Astrocyte (in vitro differentiated cells and primary cell): Measurements from ENCODE around the gene AIP. TPM values are rescaled to one million over a fixed set of nuclear protein-coding genes. Genes with fewer than 3 reads are reported as not detected.

ENCODE experiments used
- DNase-seq: peaks from one replicate; pipeline ENCODE4 v3.0.0-alpha.2; 2010; ENCODE audit warnings: low read depth
- FAIRE-seq: peaks from 2 replicates; lab custom pipeline; 2011; peaks lifted over from hg19 to GRCh38; lab: Jason Lieb, UNC
- H2AFZ ChIP-seq: 2 replicates; pipeline ENCODE4 v1.6.0; 2012; ENCODE audit warnings: low read depth, low read length, inconsistent platforms
- H3K27ac ChIP-seq: 2 replicates; pipeline ENCODE4 v1.5.1; 2011; ENCODE audit warnings: low read depth, low read length, inconsistent platforms
- H3K27me3 ChIP-seq: 2 replicates; pipeline ENCODE4 v1.6.0; 2011; ENCODE audit warnings: low read length, inconsistent platforms; ENCODE audit not compliant: insufficient read depth
- H3K36me3 ChIP-seq: 2 replicates; pipeline ENCODE4 v1.5.1; 2011; ENCODE audit warnings: low read length, inconsistent platforms; ENCODE audit not compliant: insufficient read depth
- H3K4me1 ChIP-seq: 2 replicates; pipeline ENCODE4 v1.5.1; 2011; ENCODE audit warnings: low read length, inconsistent platforms; ENCODE audit not compliant: insufficient read depth
- H3K4me2 ChIP-seq: 2 replicates; pipeline ENCODE4 v1.6.0; 2012; ENCODE audit warnings: low read length, inconsistent platforms
- H3K4me3 ChIP-seq: 2 replicates; pipeline ENCODE4 v1.5.1; 2011; ENCODE audit warnings: low read depth, mild to moderate bottlenecking, low read length, inconsistent platforms; ENCODE audit not compliant: insufficient read depth
- H3K79me2 ChIP-seq: 2 replicates; pipeline ENCODE4 v1.6.0; 2012; ENCODE audit warnings: mild to moderate bottlenecking, low read length, inconsistent platforms; ENCODE audit not compliant: insufficient read depth
- H3K9ac ChIP-seq: 2 replicates; pipeline ENCODE4 v1.6.0; 2012; ENCODE audit warnings: mild to moderate bottlenecking, low read length, inconsistent platforms
- H3K9me3 ChIP-seq: 2 replicates; pipeline ENCODE4 v1.5.1; 2012; ENCODE audit warnings: low read depth, mild to moderate bottlenecking, low read length, inconsistent platforms; ENCODE audit not compliant: insufficient read depth
- H4K20me1 ChIP-seq: 2 replicates; pipeline ENCODE4 v1.6.0; 2012; ENCODE audit warnings: low read length, inconsistent platforms; ENCODE audit not compliant: insufficient read depth
- H3K27ac Mint-ChIP-seq: one replicate; pipeline ENCODE4 v1.8.0; 2021; ENCODE audit warnings: mild to moderate bottlenecking, mixed read lengths; ENCODE audit not compliant: unreplicated experiment
- H3K27me3 Mint-ChIP-seq: one replicate; pipeline ENCODE4 v1.8.0; 2021; ENCODE audit warnings: low read depth, mixed read lengths; ENCODE audit not compliant: unreplicated experiment
- H3K36me3 Mint-ChIP-seq: one replicate; pipeline ENCODE4 v1.8.0; 2021; ENCODE audit warnings: low read depth, mixed read lengths; ENCODE audit not compliant: unreplicated experiment
- H3K4me1 Mint-ChIP-seq: one replicate; pipeline ENCODE4 v1.8.0; 2021; ENCODE audit warnings: low read depth, mixed read lengths; ENCODE audit not compliant: unreplicated experiment
- H3K4me3 Mint-ChIP-seq: one replicate; pipeline ENCODE4 v1.8.0; 2021; ENCODE audit warnings: mild to moderate bottlenecking, moderate library complexity, mixed read lengths; ENCODE audit not compliant: unreplicated experiment
- H3K9me3 Mint-ChIP-seq: one replicate; pipeline ENCODE4 v1.8.0; 2021; ENCODE audit warnings: mild to moderate bottlenecking, mixed read lengths; ENCODE audit not compliant: unreplicated experiment
- CTCF ChIP-seq: IDR thresholded peaks from 2 replicates; pipeline ENCODE4 v1.5.1; 2011; ENCODE audit warnings: low read depth, mild to moderate bottlenecking, inconsistent platforms, low read length, moderate library complexity; ENCODE audit not compliant: insufficient read depth
- EZH2 ChIP-seq: IDR thresholded peaks from 2 replicates; pipeline ENCODE4 v1.6.1; 2012; ENCODE audit warnings: mild to moderate bottlenecking, low read length, inconsistent platforms; ENCODE audit not compliant: insufficient read depth
- total RNA-seq: library from RNA; stranded (reverse); gene quantifications from 2 replicates; pipeline ENCODE4 v1.2.1, GENCODE V29; 2021

The AIP gene
- total RNA-seq, 1 donor from 2014 or later: 43.6 TPM

- Histone ChIP-seq H3K27ac (no peak overlapping the region), H3K9ac (no peak overlapping the region), H3K27me3 (no peaks in the 10 kb centered on the region), H3K4me2 (peak overlapping the region; percentile 97), H3K9me3 (no peaks in the 10 kb centered on the region), H3K79me2 (peaks cover 15% of the 10 kb centered on the region), H3K36me3 (no peaks in the 10 kb centered on the region), H2AFZ (no peak overlapping the region), H4K20me1 (peaks cover 20% of the 10 kb centered on the region), H3K4me3 (no peak overlapping the region), H3K4me1 (peaks cover 17% of the 10 kb centered on the region)
- TF ChIP-seq EZH2 (no peak), CTCF (no peak)
- DNase-seq (no peak), FAIRE-seq (no peak)
- Mint-ChIP-seq H3K4me3 (peak overlapping the region; percentile 94), H3K4me1 (peaks cover 11% of the 10 kb centered on the region), H3K27me3 (peaks cover 4% of the 10 kb centered on the region), H3K27ac (no peak overlapping the region), H3K36me3 (peaks cover 1% of the 10 kb centered on the region), H3K9me3 (no peaks in the 10 kb centered on the region)
Measured at GRCh38 chr11:67441731-67442351, 41.0 kb upstream of the AIP start.

- TF ChIP-seq CTCF (no peak), EZH2 (no peak)
- FAIRE-seq (no peak), DNase-seq (no peak)
- Histone ChIP-seq H3K4me2 (peak overlapping the region; percentile 97), H2AFZ (peak overlapping the region; percentile 18), H4K20me1 (peaks cover 20% of the 10 kb centered on the region), H3K4me1 (peaks cover 12% of the 10 kb centered on the region), H3K9me3 (no peaks in the 10 kb centered on the region), H3K79me2 (peaks cover 15% of the 10 kb centered on the region), H3K27ac (peak overlapping the region; percentile 33), H3K4me3 (peak overlapping the region; percentile 80), H3K27me3 (no peaks in the 10 kb centered on the region), H3K36me3 (no peaks in the 10 kb centered on the region), H3K9ac (peak overlapping the region; percentile 88)
- no peaks in the 10 kb centered on the region for H3K9me3 Mint-ChIP-seq
- peaks cover 1% of the 10 kb centered on the region for H3K36me3 Mint-ChIP-seq
- peaks cover 4% of the 10 kb centered on the region for H3K27me3 Mint-ChIP-seq
- peak overlapping the region; percentile 94 for H3K4me3 Mint-ChIP-seq
- peaks cover 9% of the 10 kb centered on the region for H3K4me1 Mint-ChIP-seq
- peak overlapping the region; percentile 87 for H3K27ac Mint-ChIP-seq
Measured at GRCh38 chr11:67442504-67443404, 40.1 kb upstream of the AIP start.
